RWPE2 (cell line): ENCODE data around the gene NDUFAF7.
"Not testable (repeated sequence)": the region's sequence is repeated elsewhere in the genome, so short reads cannot be mapped to it uniquely, and the experiment has no call there.

ENCODE experiments used
- ATAC-seq: fragments of 200-7000 bp; cut with Tn5 transposase; 3 replicates; pipeline ENCODE4 v1.9.1; 2021; ENCODE audit warnings: low read depth
- DNase-seq: peaks from one replicate; pipeline ENCODE4 v3.0.0-alpha.2; 2020; ENCODE audit warnings: low spot score
- H3K27ac ChIP-seq: fragments of 450-650 bp; 2 replicates; pipeline ENCODE4 v1.5.1; 2017; ENCODE audit warnings: mild to moderate bottlenecking; ENCODE audit not compliant: poor library complexity, severe bottlenecking
- H3K27me3 ChIP-seq: fragments of 250-450 bp; sonication (Bioruptor Pico); 2 replicates; pipeline ENCODE4 v1.5.1; 2021; ENCODE audit warnings: mild to moderate bottlenecking, moderate library complexity; ENCODE audit not compliant: insufficient read depth, poor library complexity, severe bottlenecking
- H3K36me3 ChIP-seq: fragments of 250-450 bp; sonication (Bioruptor Pico); 2 replicates; pipeline ENCODE4 v1.5.1; 2020; ENCODE audit warnings: low read depth, mild to moderate bottlenecking, moderate library complexity
- H3K4me1 ChIP-seq: fragments of 250-450 bp; sonication (Bioruptor Pico); 2 replicates; pipeline ENCODE4 v1.5.1; 2021; ENCODE audit warnings: mild to moderate bottlenecking, moderate library complexity; ENCODE audit not compliant: insufficient read depth, poor library complexity, severe bottlenecking
- H3K4me3 ChIP-seq: fragments of 250-450 bp; sonication (Bioruptor Pico); 2 replicates; pipeline ENCODE4 v1.5.1; 2021; ENCODE audit warnings: mild to moderate bottlenecking, moderate library complexity; ENCODE audit not compliant: severe bottlenecking
- H3K9me3 ChIP-seq: fragments of 250-450 bp; sonication (Bioruptor Pico); 2 replicates; pipeline ENCODE4 v1.5.1; 2021; ENCODE audit warnings: mild to moderate bottlenecking, moderate library complexity; ENCODE audit not compliant: severe bottlenecking
- CTCF ChIP-seq: fragments of 450-650 bp; IDR thresholded peaks from one replicate; pipeline ENCODE4 v1.5.1; 2017; ENCODE audit warnings: mild to moderate bottlenecking, moderate library complexity; ENCODE audit not compliant: poor library complexity, severe bottlenecking

Gene NDUFAF7

GRCh38 chr2:37190290-37190689, 41.2 kb upstream of the NDUFAF7 start:
- no peak for ATAC-seq
- no peaks in the 10 kb centered on the region for H3K9me3 ChIP-seq
- DNase-seq, result no peak
- no peak overlapping the region for H3K27ac ChIP-seq
- peaks cover 10% of the 10 kb centered on the region for H3K4me1 ChIP-seq
- H3K36me3 ChIP-seq, result no peaks in the 10 kb centered on the region
- no peak overlapping the region for H3K4me3 ChIP-seq
- TF ChIP-seq CTCF, result no peak
- no peaks in the 10 kb centered on the region for H3K27me3 ChIP-seq

- Histone ChIP-seq H3K9me3 (no peaks in the 10 kb centered on the region), H3K4me3 (no peak overlapping the region), H3K36me3 (no peaks in the 10 kb centered on the region), H3K27me3 (no peaks in the 10 kb centered on the region), H3K27ac (no peak overlapping the region), H3K4me1 (peaks cover 10% of the 10 kb centered on the region)
- DNase-seq (no peak), ATAC-seq (no peak)
- TF ChIP-seq CTCF, result no peak
These were observed 40.2 kb upstream of the NDUFAF7 start for GRCh38 chr2:37191253-37191652.

GRCh38 chr2:37191747-37192146, 39.7 kb upstream of the NDUFAF7 start:
- no peaks in the 10 kb centered on the region for H3K36me3 ChIP-seq

GRCh38 chr2:37192551-37192950, 38.9 kb upstream of the NDUFAF7 start:
- no peak for DNase-seq

More at GRCh38 chr2:37191747-37192146, 39.7 kb upstream of the NDUFAF7 start:
- H3K4me1 ChIP-seq, result peaks cover 10% of the 10 kb centered on the region
- ATAC-seq, result no peak
- H3K4me3 ChIP-seq, result no peak overlapping the region
- no peaks in the 10 kb centered on the region for H3K27me3 ChIP-seq
- no peak overlapping the region for H3K27ac ChIP-seq
- DNase-seq, result no peak
- H3K9me3 ChIP-seq, result no peaks in the 10 kb centered on the region
- TF ChIP-seq CTCF, result no peak

GRCh38 chr2:37195862-37196319, 35.6 kb upstream of the NDUFAF7 start:
- DNase-seq, H3K9me3 ChIP-seq, H3K27me3 ChIP-seq, ATAC-seq, H3K4me1 ChIP-seq, H3K27ac ChIP-seq: not testable (repeated sequence)
- H3K36me3 ChIP-seq, result peaks cover 11% of the 10 kb centered on the region
- H3K4me3 ChIP-seq, result peak overlapping the region; percentile 61

More at GRCh38 chr2:37192551-37192950, 38.9 kb upstream of the NDUFAF7 start:
- H3K9me3 ChIP-seq, result no peaks in the 10 kb centered on the region
- H3K4me1 ChIP-seq, result peaks cover 15% of the 10 kb centered on the region
- H3K27ac ChIP-seq, result no peak overlapping the region
- no peak for TF ChIP-seq CTCF
- H3K4me3 ChIP-seq, result no peak overlapping the region
- ATAC-seq, result no peak
- no peaks in the 10 kb centered on the region for H3K36me3 ChIP-seq
- H3K27me3 ChIP-seq, result no peaks in the 10 kb centered on the region
